HG02943 (cell line): Measurements from ENCODE around the gene PLEKHG4.

ENCODE experiments used
- ATAC-seq: cut with Tn5 transposase; IDR thresholded peaks from one replicate; pipeline ENCODE4 v1.9.1; 2021; ENCODE audit warnings: mild to moderate bottlenecking, low read depth, moderate library complexity; ENCODE audit not compliant: unreplicated experiment

The PLEKHG4 gene

GRCh38 chr16:67284699-67285646 is 5.6 kb downstream of the PLEKHG4 start:
- no peak for ATAC-seq

DNA sequence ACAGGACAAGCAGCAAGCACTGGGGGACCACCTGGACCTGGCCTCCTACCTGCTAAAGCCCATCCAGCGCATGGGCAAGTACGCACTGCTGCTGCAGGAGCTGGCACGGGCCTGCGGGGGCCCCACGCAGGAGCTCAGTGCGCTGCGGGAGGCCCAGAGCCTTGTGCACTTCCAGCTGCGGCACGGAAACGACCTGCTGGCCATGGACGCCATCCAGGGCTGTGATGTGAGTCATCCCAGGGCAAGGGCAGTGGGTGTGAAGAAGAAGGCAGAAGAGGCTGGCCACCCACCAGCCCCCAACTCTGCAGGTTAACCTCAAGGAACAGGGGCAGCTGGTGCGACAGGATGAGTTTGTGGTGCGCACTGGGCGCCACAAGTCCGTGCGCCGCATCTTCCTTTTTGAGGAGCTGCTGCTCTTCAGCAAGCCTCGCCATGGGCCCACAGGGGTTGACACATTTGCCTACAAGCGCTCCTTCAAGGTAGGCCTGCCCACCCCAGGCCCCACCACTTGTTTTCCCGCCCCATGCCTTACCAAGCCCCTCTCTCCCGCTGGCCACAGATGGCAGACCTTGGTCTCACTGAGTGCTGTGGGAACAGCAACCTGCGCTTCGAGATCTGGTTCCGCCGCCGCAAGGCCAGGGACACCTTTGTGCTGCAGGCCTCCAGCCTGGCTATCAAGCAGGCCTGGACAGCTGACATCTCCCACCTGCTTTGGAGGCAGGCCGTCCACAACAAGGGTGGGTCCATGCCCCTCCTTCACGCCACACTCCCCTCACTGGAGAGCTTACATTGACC is 7.3 kb downstream of the PLEKHG4 start:
- ATAC-seq: no peak

DNA sequence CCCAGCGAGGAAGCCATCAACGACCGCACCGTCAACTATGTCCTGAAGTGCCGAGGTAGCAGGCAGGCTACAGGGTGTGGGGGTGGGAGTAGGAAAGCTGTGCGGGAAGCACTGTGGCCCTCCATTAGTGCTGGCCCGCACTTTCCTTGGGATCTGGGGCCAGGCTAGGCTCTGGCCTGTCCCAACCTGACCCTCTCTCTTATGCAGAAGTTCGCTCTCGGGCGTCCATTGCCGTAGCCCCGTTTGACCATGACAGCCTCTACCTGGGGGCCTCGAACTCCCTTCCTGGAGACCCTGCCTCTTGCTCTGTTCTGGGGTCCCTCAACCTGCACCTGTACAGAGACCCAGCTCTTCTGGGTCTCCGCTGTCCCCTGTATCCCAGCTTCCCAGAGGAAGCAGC is 8.6 kb downstream of the PLEKHG4 start:
- ATAC-seq: no peak

- no peak for ATAC-seq
These were observed 12.1 kb downstream of the PLEKHG4 start for GRCh38 chr16:67291461-67291860.

DNA sequence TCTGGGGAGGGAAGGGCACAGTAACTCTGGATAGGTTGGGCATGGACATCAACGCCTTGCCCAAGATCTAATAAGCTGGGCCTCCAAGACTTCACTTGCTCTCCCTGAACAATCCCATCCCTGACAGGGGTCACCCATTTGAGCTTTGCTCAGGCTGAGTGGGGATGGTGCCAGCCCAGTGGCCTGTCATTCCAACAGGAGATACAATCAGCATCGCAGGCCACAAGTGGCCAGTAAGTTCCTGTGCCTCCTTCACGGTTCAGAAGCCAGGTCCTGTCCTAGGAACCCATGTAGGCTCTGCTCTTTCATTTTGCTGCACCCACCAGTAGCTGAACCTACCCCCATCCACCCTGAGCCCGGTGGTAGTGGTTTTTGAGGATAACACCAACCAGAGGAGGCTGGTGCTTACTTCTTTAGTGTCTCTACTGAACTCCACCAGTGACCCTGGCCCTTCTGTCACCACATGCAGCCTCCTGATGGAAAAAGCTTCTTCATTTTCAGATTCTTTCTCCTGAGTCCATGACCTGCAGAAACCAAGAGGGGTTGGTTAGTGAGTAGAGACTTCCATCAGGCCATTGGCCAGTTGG is 14.9 kb downstream of the PLEKHG4 start:
- ATAC-seq: no peak

- no peak for ATAC-seq
These were observed 15.6 kb downstream of the PLEKHG4 start for GRCh38 chr16:67294938-67295361.

GRCh38 chr16:67296420-67296819 is 17.1 kb downstream of the PLEKHG4 start:
- ATAC-seq: no peak

DNA sequence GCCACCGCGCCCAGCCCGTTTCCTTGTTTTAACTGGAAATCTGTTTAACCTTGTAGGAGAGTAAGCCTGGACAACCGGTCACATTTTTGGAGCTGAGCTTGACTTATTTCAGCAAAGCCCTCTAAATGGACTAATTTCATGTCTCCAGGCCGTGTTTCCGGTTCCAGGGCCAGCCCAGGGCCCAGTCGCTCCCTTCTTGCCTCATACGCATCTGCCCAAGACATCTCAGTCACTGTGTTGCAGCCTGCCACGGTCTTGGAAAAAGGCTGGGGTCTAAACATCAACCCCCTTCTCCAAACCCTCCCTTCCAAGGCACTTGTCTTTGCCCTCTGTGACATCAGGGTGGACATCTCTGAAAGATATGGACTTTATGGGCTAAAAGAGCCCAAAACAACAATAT is 18.9 kb downstream of the PLEKHG4 start:
- ATAC-seq: no peak

- ATAC-seq: no peak
These were observed 19.9 kb downstream of the PLEKHG4 start for GRCh38 chr16:67299269-67299668.

DNA sequence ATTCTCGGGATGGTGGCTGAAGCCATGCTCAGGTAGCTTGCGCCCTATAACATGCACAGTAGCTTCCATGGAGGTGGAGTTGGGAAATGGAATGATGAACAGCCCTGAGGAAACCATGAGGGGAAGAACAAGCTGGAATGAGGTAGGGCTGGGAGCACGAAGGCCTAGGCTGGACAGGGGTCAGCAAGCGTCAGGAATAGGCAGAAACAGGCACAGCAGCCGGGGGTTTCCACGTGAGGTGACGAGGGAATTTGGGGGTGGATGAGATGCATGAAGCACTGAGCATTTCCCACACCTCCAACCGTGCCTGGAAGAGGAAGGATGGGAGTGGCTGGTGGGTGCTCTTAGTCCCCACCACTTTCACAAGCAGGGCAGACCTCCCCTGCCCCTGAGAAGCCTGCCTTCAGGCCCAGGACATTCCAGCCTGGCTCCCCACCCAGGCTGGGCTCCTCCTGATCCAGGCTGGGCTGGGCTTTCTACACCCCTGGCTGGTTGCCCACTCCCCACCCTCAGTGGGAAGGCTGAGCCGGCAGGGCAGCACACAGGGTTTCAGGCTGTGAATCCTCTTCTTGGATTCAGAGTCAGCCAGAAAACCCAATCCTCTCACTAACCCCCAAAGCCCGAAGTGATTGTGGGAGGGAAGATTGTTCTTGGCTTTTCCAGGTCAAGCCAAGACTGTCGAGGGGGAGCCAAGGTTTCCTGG is 21.9 kb downstream of the PLEKHG4 start:
- ATAC-seq: no peak

GRCh38 chr16:67302076-67302475 is 22.7 kb downstream of the PLEKHG4 start:
- ATAC-seq: no peak

- no peak for ATAC-seq
These were observed 23.6 kb downstream of the PLEKHG4 start for GRCh38 chr16:67302970-67303369.

DNA sequence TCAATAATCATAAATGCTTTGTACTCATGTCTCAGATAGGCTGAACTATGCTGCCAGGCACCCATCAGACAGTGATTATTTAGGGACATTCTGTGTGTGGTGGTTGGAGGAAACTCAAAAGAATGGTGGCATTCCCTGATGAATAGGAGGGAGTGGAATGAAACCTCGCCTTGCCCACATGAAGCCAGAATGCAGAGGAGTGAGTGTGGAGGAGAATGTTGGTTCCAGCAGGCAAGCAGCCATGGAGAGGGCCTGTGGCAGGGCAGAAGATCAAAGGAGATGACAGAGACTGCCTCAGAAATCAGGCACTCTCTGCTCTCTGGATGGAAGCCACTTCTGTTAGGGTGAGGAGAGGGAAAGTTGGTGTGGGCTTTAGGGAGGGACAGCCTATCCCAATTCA is 24.7 kb downstream of the PLEKHG4 start:
- ATAC-seq: no peak

- ATAC-seq: no peak
These were observed 26.1 kb downstream of the PLEKHG4 start for GRCh38 chr16:67305216-67306071.

DNA sequence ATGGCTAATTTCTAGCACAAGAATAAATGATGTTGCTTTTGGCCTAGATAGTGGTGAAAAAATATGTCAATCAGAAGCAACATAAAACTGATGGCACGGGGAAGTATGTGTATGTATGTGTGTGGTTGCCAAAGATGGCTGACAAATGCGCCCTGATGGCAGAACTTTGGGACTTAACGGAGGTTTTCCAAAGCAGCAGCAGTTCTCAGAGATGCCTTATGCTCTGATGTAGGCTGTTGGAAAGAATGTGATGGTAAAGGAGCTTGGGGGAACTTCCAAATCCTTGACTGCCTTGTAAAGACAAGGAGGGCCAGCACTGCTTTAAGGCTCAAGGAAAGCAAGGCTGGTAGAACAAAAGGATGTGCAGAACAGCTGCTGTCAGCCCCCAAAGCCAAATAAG is 31.2 kb downstream of the PLEKHG4 start:
- ATAC-seq: no peak

DNA sequence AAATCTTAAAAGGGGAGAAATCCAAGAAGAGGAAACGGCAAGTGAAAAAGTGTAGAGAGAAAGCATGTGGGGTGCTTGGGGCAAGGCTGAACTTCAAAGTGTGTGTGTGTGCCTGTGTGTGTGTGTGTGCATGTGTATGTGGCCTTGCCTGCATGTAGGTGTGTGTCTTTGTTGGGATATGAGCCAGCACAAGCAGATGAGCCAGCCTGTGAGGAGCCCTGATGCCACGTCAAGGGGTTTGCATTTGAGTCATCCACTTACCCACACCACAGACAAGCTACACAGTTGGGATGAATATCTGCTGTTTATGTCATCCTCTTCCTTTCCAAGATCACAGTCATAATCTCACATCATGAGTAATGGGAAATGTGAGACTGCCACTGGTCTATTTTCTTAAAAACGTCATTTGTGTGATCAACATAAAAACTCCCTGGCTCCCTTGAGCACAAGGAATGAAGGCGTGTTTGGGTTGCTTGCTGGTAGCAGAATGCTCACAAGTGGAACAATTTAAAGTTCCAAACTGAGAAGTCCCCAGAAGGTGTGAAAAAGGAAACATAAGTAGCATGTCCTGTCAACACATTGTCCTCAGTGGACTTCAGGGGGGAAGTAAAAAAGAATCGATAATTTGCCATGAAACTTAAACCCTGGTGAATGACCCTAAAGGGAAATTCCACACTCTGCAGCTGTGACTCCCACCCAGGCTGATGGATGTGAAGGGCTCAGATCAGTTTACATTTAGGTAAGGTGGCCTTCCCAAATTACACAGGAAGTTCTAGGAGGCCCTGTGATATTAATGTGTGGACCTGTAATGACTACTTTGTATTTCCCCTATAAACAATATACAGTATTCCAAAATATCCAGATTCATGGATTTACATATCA is 32.5 kb downstream of the PLEKHG4 start:
- ATAC-seq: no peak

- ATAC-seq: no peak
These were observed 33.4 kb downstream of the PLEKHG4 start for GRCh38 chr16:67312719-67313118.

GRCh38 chr16:67317853-67318252 is 38.5 kb downstream of the PLEKHG4 start:
- no peak for ATAC-seq

GRCh38 chr16:67326115-67326471 is 46.8 kb downstream of the PLEKHG4 start:
- no peak for ATAC-seq
